PC-3 (cell line): ENCODE measurements around the gene MIF4GD.

Source experiments
- CTCF ChIP-seq: fragments of 300-600 bp; sonication (generic); conservative IDR thresholded peaks from 2 replicates; pipeline ENCODE4 v1.5.1; 2017; ENCODE audit warnings: antibody characterized with exemption, low read depth, mild to moderate bottlenecking, low read length
- EZH2 ChIP-seq: fragments of 300-600 bp; sonication (generic); IDR thresholded peaks from one replicate; pipeline ENCODE4 v1.6.1; 2017; ENCODE audit warnings: antibody characterized with exemption, mild to moderate bottlenecking, low read length; ENCODE audit not compliant: unreplicated experiment
- EZH2phosphoT487 ChIP-seq: fragments of 300-600 bp; sonication (generic); IDR thresholded peaks from 2 replicates; pipeline ENCODE4 v1.6.1; 2018; ENCODE audit warnings: mild to moderate bottlenecking, antibody characterized with exemption, low read length, borderline replicate concordance

- TF ChIP-seq CTCF (no peak), EZH2phosphoT487 (no peak), EZH2 (no peak)
These were observed 24.6 kb downstream of the MIF4GD start for GRCh38 chr17:75246404-75246803.
